A673 (cell line): ENCODE results near the gene STXBP5. TPM values are rescaled to one million over a fixed set of nuclear protein-coding genes. Genes with fewer than 3 reads are reported as not detected.
"Not testable (repeated sequence)": the region's sequence is repeated elsewhere in the genome, so short reads cannot be mapped to it uniquely, and the experiment has no call there.

ENCODE experiments used
- BruUV-seq: library from RNA; stranded (reverse); fragments of 400-500 nt; replicated peaks from 2 replicates; lab custom pipeline; 2021; lab: Mats Ljungman, UMichigan
- CTCF ChIA-PET: fragments of 300-600 bp; sonication (Branson Sonifier 250); formaldehyde crosslinking; loops from one replicate; lab custom pipeline; 2022; ENCODE audit warnings: antibody characterized with exemption; lab: Charles Lee
- POLR2A ChIA-PET: fragments of 300-600 bp; sonication (Branson Sonifier 250); formaldehyde crosslinking; loops from one replicate; lab custom pipeline; 2022; ENCODE audit warnings: antibody characterized with exemption; ENCODE audit not compliant: low non-redundant PET; lab: Charles Lee
- DNase-seq: peaks from one replicate; pipeline ENCODE4 v3.0.0-alpha.2; 2015; ENCODE audit warnings: low spot score
- H3K27ac ChIP-seq: fragments of 200-600 bp; sonication (generic); 2 replicates; pipeline ENCODE4 v1.5.1; 2016; ENCODE audit warnings: mixed run types, low read depth, mild to moderate bottlenecking, mixed read lengths, antibody characterized with exemption, low read length; ENCODE audit not compliant: poor library complexity, severe bottlenecking
- H3K27me3 ChIP-seq: fragments of 200-600 bp; sonication (generic); replicated peaks from 2 replicates; pipeline ENCODE4 v1.6.1; 2017; ENCODE audit warnings: mixed run types, low read depth, mild to moderate bottlenecking, mixed read lengths, antibody characterized with exemption, low read length; ENCODE audit not compliant: insufficient read depth, poor library complexity
- H3K36me3 ChIP-seq: fragments of 200-600 bp; sonication (generic); 2 replicates; pipeline ENCODE4 v1.6.1; 2016; ENCODE audit warnings: mixed run types, mild to moderate bottlenecking, mixed read lengths, antibody characterized with exemption, low read length; ENCODE audit not compliant: insufficient read depth, poor library complexity, severe bottlenecking
- H3K4me1 ChIP-seq: fragments of 200-600 bp; sonication (generic); 2 replicates; pipeline ENCODE4 v1.6.1; 2017; ENCODE audit warnings: mixed run types, mild to moderate bottlenecking, mixed read lengths, antibody characterized with exemption, low read length; ENCODE audit not compliant: insufficient read depth, poor library complexity, severe bottlenecking
- H3K4me3 ChIP-seq: fragments of 200-600 bp; sonication (generic); 2 replicates; pipeline ENCODE4 v1.5.1; 2016; ENCODE audit warnings: low read depth, mixed run types, mild to moderate bottlenecking, mixed read lengths, low read length; ENCODE audit not compliant: poor library complexity, severe bottlenecking
- H3K9me3 ChIP-seq: fragments of 200-600 bp; sonication (generic); 2 replicates; pipeline ENCODE4 v1.6.1; 2016; ENCODE audit warnings: mixed run types, low read depth, mild to moderate bottlenecking, mixed read lengths, antibody characterized with exemption, low read length; ENCODE audit not compliant: poor library complexity, severe bottlenecking
- EZH2 ChIP-seq: fragments of 200-600 bp; sonication (generic); IDR thresholded peaks from 2 replicates; pipeline ENCODE4 v1.6.1; 2017; ENCODE audit warnings: borderline replicate concordance, low read depth, mild to moderate bottlenecking, mixed read lengths, antibody characterized with exemption, low read length; ENCODE audit not compliant: poor library complexity, severe bottlenecking
- intact Hi-C: fragments of 100-400 bp; cut with micrococcal nuclease; formaldehyde crosslinking; loops from one replicate; pipeline ENCODE4 v1.10.0; 2022; ENCODE audit not compliant: unreplicated experiment
- total RNA-seq: library from RNA; stranded (reverse); gene quantifications from 2 replicates; pipeline ENCODE4 v1.2.3, GENCODE V29; 2021
- TF ChIP-seq, protein P1 (sequence below): fragments of 300-800, 200-600 bp; sonication (generic); conservative IDR thresholded peaks from 2 replicates; pipeline ENCODE4 v1.5.1; 2017; ENCODE audit warnings: low read depth, mild to moderate bottlenecking, antibody characterized with exemption, low read length, moderate library complexity, mixed read lengths

Gene STXBP5
- total RNA-seq, 1 experiment from 2014 or later = 14.5 TPM

GRCh38 chr6:147251072-147251471, 46.9 kb downstream of the STXBP5 start:
- peaks cover 6% of the 10 kb centered on the region for H3K36me3 ChIP-seq
- no peaks in the 10 kb centered on the region for H3K4me1 ChIP-seq
- TF ChIP-seq EZH2 = no peak
- TF ChIP-seq, protein P1, sequence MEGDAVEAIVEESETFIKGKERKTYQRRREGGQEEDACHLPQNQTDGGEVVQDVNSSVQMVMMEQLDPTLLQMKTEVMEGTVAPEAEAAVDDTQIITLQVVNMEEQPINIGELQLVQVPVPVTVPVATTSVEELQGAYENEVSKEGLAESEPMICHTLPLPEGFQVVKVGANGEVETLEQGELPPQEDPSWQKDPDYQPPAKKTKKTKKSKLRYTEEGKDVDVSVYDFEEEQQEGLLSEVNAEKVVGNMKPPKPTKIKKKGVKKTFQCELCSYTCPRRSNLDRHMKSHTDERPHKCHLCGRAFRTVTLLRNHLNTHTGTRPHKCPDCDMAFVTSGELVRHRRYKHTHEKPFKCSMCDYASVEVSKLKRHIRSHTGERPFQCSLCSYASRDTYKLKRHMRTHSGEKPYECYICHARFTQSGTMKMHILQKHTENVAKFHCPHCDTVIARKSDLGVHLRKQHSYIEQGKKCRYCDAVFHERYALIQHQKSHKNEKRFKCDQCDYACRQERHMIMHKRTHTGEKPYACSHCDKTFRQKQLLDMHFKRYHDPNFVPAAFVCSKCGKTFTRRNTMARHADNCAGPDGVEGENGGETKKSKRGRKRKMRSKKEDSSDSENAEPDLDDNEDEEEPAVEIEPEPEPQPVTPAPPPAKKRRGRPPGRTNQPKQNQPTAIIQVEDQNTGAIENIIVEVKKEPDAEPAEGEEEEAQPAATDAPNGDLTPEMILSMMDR = no peak
- no peaks in the 10 kb centered on the region for H3K9me3 ChIP-seq
- no TSS peak for BruUV-seq
- H3K4me3 ChIP-seq = no peak overlapping the region
- intact Hi-C loops = no loop called here
- DNase-seq = no peak
- ChIA-PET CTCF (no interaction called here), POLR2A (no interaction called here)
- no peaks in the 10 kb centered on the region for H3K27me3 ChIP-seq
- H3K27ac ChIP-seq = no peak overlapping the region

DNA sequence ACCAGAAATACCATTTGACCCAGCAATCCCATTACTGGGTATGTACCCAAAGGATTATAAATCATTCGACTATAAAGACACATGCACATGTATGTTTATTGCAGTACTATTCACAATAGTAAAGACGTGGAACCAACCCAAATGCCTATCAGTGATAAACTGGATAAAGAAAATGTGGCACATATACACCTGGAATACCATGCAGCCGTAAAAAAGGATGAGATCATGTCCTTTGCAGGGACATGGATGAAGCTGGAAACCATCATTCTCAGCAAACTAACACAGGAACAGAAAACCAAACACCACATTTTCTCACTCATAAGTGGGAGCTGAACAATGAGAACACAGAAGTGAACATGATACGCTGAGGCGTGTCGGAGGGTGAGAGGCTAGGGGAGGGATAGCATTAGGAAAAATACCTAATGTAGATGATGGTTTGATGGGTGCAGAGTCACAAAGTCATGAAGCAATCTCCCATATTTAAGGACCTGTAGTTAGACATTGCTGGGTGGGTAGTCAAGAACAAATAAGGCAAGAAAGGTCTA, 50.8 kb downstream of the STXBP5 start:
- intact Hi-C loops, H3K27ac ChIP-seq: not testable (repeated sequence)

GRCh38 chr6:147255948-147256674, 51.9 kb downstream of the STXBP5 start:
- ChIA-PET CTCF (no interaction called here), POLR2A (no interaction called here)
- no peak for DNase-seq
- Histone ChIP-seq H3K4me1 (no peaks in the 10 kb centered on the region), H3K27me3 (no peaks in the 10 kb centered on the region), H3K4me3 (no peak overlapping the region), H3K9me3 (no peaks in the 10 kb centered on the region), H3K27ac (no peak overlapping the region), H3K36me3 (peaks cover 1% of the 10 kb centered on the region)
- no peak for TF ChIP-seq EZH2
- TF ChIP-seq, protein P1 = no peak
- no TSS peak for BruUV-seq
- intact Hi-C loops = no loop called here

More for the DNA sequence above, 50.8 kb downstream of the STXBP5 start:
- BruUV-seq, H3K27me3 ChIP-seq, DNase-seq, H3K4me1 ChIP-seq, H3K9me3 ChIP-seq, H3K4me3 ChIP-seq, POLR2A ChIA-PET, H3K36me3 ChIP-seq, CTCF ChIA-PET: not testable (repeated sequence)

- Histone ChIP-seq H3K4me3 (no peak overlapping the region), H3K9me3 (no peaks in the 10 kb centered on the region), H3K4me1 (no peaks in the 10 kb centered on the region), H3K27me3 (no peaks in the 10 kb centered on the region), H3K27ac (no peak overlapping the region), H3K36me3 (no peaks in the 10 kb centered on the region)
- TF ChIP-seq, protein P1 = no peak
- TF ChIP-seq EZH2 = no peak
- POLR2A ChIA-PET = no interaction called here
- DNase-seq = no peak
- CTCF ChIA-PET = no interaction called here
- no TSS peak for BruUV-seq
- intact Hi-C loops = no loop called here
Measured at GRCh38 chr6:147257760-147258159, 53.5 kb downstream of the STXBP5 start.
